A673 (cell line): ENCODE results near the gene MTOR. TPM values are rescaled to one million over a fixed set of nuclear protein-coding genes. Genes with fewer than 3 reads are reported as not detected.

ENCODE experiments used
- BruUV-seq: library from RNA; stranded (reverse); fragments of 400-500 nt; replicated peaks from 2 replicates; lab custom pipeline; 2021; lab: Mats Ljungman, UMichigan
- CTCF ChIA-PET: fragments of 300-600 bp; sonication (Branson Sonifier 250); formaldehyde crosslinking; loops from one replicate; lab custom pipeline; 2022; ENCODE audit warnings: antibody characterized with exemption; lab: Charles Lee
- POLR2A ChIA-PET: fragments of 300-600 bp; sonication (Branson Sonifier 250); formaldehyde crosslinking; loops from one replicate; lab custom pipeline; 2022; ENCODE audit warnings: antibody characterized with exemption; ENCODE audit not compliant: low non-redundant PET; lab: Charles Lee
- DNase-seq: peaks from one replicate; pipeline ENCODE4 v3.0.0-alpha.2; 2015; ENCODE audit warnings: low spot score
- H3K27ac ChIP-seq: fragments of 200-600 bp; sonication (generic); 2 replicates; pipeline ENCODE4 v1.5.1; 2016; ENCODE audit warnings: mixed run types, low read depth, mild to moderate bottlenecking, mixed read lengths, antibody characterized with exemption, low read length; ENCODE audit not compliant: poor library complexity, severe bottlenecking
- H3K27me3 ChIP-seq: fragments of 200-600 bp; sonication (generic); replicated peaks from 2 replicates; pipeline ENCODE4 v1.6.1; 2017; ENCODE audit warnings: mixed run types, low read depth, mild to moderate bottlenecking, mixed read lengths, antibody characterized with exemption, low read length; ENCODE audit not compliant: insufficient read depth, poor library complexity
- H3K36me3 ChIP-seq: fragments of 200-600 bp; sonication (generic); 2 replicates; pipeline ENCODE4 v1.6.1; 2016; ENCODE audit warnings: mixed run types, mild to moderate bottlenecking, mixed read lengths, antibody characterized with exemption, low read length; ENCODE audit not compliant: insufficient read depth, poor library complexity, severe bottlenecking
- H3K4me1 ChIP-seq: fragments of 200-600 bp; sonication (generic); 2 replicates; pipeline ENCODE4 v1.6.1; 2017; ENCODE audit warnings: mixed run types, mild to moderate bottlenecking, mixed read lengths, antibody characterized with exemption, low read length; ENCODE audit not compliant: insufficient read depth, poor library complexity, severe bottlenecking
- H3K4me3 ChIP-seq: fragments of 200-600 bp; sonication (generic); 2 replicates; pipeline ENCODE4 v1.5.1; 2016; ENCODE audit warnings: low read depth, mixed run types, mild to moderate bottlenecking, mixed read lengths, low read length; ENCODE audit not compliant: poor library complexity, severe bottlenecking
- H3K9me3 ChIP-seq: fragments of 200-600 bp; sonication (generic); 2 replicates; pipeline ENCODE4 v1.6.1; 2016; ENCODE audit warnings: mixed run types, low read depth, mild to moderate bottlenecking, mixed read lengths, antibody characterized with exemption, low read length; ENCODE audit not compliant: poor library complexity, severe bottlenecking
- CTCF ChIP-seq: fragments of 300-800, 200-600 bp; sonication (generic); conservative IDR thresholded peaks from 2 replicates; pipeline ENCODE4 v1.5.1; 2017; ENCODE audit warnings: low read depth, mild to moderate bottlenecking, antibody characterized with exemption, low read length, moderate library complexity, mixed read lengths
- EZH2 ChIP-seq: fragments of 200-600 bp; sonication (generic); IDR thresholded peaks from 2 replicates; pipeline ENCODE4 v1.6.1; 2017; ENCODE audit warnings: borderline replicate concordance, low read depth, mild to moderate bottlenecking, mixed read lengths, antibody characterized with exemption, low read length; ENCODE audit not compliant: poor library complexity, severe bottlenecking
- intact Hi-C: fragments of 100-400 bp; cut with micrococcal nuclease; formaldehyde crosslinking; loops from one replicate; pipeline ENCODE4 v1.10.0; 2022; ENCODE audit not compliant: unreplicated experiment
- total RNA-seq: library from RNA; stranded (reverse); gene quantifications from 2 replicates; pipeline ENCODE4 v1.2.3, GENCODE V29; 2021

Gene MTOR
- total RNA-seq, 1 experiment from 2014 or later: 63.7 TPM

- ChIA-PET CTCF (interaction anchor here (0.6 kb wide), 1 partner anchor 13 kb away, joined by 10 read pairs; no protein-coding TSS in a partner anchor), POLR2A (no interaction called here)
- Histone ChIP-seq H3K9me3 (no peaks in the 10 kb centered on the region), H3K27me3 (no peaks in the 10 kb centered on the region), H3K4me3 (no peak overlapping the region), H3K36me3 (peaks cover 77% of the 10 kb centered on the region), H3K27ac (no peak overlapping the region), H3K4me1 (no peaks in the 10 kb centered on the region)
- no TSS peak for BruUV-seq
- DNase-seq: no peak
- TF ChIP-seq CTCF (no peak), EZH2 (no peak)
- intact Hi-C loops: no loop called here
These were observed 194.4 kb downstream of the MTOR start for GRCh38 chr1:11067716-11068599.

- POLR2A ChIA-PET: no interaction called here
- Histone ChIP-seq H3K27ac (no peak overlapping the region), H3K4me3 (no peak overlapping the region), H3K36me3 (peaks cover 62% of the 10 kb centered on the region), H3K4me1 (no peaks in the 10 kb centered on the region), H3K27me3 (no peaks in the 10 kb centered on the region), H3K9me3 (no peaks in the 10 kb centered on the region)
- DNase-seq: no peak
- intact Hi-C loops: no loop called here
- TF ChIP-seq EZH2: no peak
- no peak for TF ChIP-seq CTCF
- BruUV-seq: no TSS peak
- CTCF ChIA-PET: interaction anchor here (0.7 kb wide), 1 partner anchor 93 kb away, joined by 3 read pairs; no protein-coding TSS in a partner anchor
These were observed 196.6 kb downstream of the MTOR start for GRCh38 chr1:11065796-11066195.

DNA sequence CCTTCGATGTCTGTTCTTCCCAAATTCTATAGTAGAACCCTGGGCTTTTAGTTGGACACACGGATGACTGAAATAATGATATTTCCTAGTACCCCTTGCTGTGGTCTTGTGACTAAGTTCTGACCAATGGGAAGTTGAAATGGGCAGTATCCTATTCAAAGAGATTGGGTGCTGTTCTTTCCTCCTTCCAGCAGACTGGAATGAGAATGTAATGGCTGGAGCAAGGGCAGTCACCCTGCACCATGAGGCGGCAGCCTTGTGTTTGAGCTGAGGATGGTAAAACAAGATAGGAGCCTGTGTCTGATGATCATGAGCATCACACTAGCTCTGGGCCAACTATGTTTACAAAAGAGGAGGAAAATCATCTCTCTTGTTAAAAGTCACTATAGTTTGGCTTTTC, 197.4 kb downstream of the MTOR start:
- ChIA-PET CTCF (interaction anchor here (0.7 kb wide), 1 partner anchor 107 kb away, joined by 7 read pairs; no protein-coding TSS in a partner anchor), POLR2A (interaction anchor here (0.5 kb wide), 1 partner anchor 30 kb away, joined by 4 read pairs; no protein-coding TSS in a partner anchor)
- H3K27me3 ChIP-seq: no peaks in the 10 kb centered on the region
- intact Hi-C loops: no loop called here
- no peaks in the 10 kb centered on the region for H3K9me3 ChIP-seq
- no TSS peak for BruUV-seq
- no peak for DNase-seq
- no peak for TF ChIP-seq EZH2
- H3K27ac ChIP-seq: no peak overlapping the region
- no peaks in the 10 kb centered on the region for H3K4me1 ChIP-seq
- H3K4me3 ChIP-seq: no peak overlapping the region
- H3K36me3 ChIP-seq: peaks cover 54% of the 10 kb centered on the region
